HG02588 (cell line): Measurements from ENCODE around the gene TIMM8B.
"Not testable (repeated sequence)": the region's sequence is repeated elsewhere in the genome, so short reads cannot be mapped to it uniquely, and the experiment has no call there.

Source experiments
- ATAC-seq: cut with Tn5 transposase; IDR thresholded peaks from one replicate; pipeline ENCODE4 v1.9.1; 2021; ENCODE audit warnings: mild to moderate bottlenecking, moderate library complexity; ENCODE audit not compliant: unreplicated experiment

The TIMM8B gene

GRCh38 chr11:112082729-112083128 lies 3.8 kb downstream of the TIMM8B start:
- no peak for ATAC-seq

DNA sequence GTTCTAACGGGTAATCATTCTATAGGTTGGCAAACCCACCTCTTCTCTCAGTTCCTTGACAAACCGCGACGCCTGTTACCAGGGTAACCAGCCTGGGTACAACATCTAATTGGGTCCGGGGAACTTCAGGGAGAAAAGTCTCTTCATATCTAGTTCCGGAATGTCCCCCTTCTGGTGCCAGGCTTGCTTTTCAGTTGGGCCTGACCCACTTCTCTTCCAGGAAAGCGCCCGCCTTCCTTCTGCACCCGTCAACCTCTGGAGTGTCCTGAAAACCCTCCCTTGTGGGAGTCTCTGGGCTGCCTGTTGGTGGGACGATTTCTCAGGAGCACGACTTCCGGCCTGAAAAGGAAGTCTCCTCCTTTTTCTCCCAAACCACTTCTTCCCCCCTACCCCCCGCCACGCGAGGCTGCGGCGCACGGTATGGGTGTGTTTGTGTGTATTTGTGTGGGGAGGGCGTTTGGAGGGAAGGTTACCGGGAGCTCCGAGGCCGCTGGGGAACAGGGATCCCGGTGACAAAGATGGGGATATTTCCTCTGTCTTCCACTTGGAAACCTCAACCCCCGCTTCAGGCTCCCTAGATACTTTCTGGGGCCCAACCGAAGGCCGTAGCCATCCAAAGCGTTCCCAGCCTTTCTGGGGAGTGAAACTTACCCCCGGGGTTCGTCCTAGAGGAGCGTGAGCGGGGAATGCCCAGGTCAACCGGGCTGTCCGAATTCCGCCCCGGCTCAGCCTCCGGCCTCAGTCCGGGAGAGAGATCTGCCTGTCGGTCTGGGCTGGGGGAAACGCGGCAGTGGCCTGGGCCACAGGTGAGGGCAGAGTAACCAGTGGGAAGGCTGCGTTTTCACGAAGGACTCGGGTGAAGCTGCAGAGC lies 12.4 kb downstream of the TIMM8B start, which contains the start of the genes NKAPD1 and PIH1D2:
TSS of gene NKAPD1 (plus strand) at position 359 of the 871 bp plus-strand sequence. CDS start 1,276 bp downstream, outside the sequence.
TSS of gene PIH1D2 (minus strand) at position 77 of the 871 bp plus-strand sequence. CDS start 843 bp downstream, outside the sequence.
- peak; percentile 90 for ATAC-seq

DNA sequence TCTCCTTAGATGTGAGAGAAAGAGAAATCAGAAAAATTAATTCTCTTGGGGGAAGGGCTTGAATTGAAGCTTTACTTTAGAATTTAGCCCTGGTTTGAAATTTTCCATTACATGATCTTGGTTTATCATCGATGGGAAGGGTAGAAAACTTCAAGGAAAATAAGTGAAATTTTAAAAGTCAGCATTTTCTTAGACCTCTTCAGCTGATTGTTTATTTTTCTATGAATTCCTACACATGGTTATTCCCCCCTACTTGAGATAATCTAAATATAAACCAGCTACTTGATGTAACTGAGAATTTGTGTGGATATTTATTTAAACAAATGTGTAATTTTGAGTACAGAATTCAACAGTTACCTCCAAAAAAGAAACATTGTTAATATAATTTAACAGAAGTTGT lies 23.6 kb downstream of the TIMM8B start:
- no peak for ATAC-seq

DNA sequence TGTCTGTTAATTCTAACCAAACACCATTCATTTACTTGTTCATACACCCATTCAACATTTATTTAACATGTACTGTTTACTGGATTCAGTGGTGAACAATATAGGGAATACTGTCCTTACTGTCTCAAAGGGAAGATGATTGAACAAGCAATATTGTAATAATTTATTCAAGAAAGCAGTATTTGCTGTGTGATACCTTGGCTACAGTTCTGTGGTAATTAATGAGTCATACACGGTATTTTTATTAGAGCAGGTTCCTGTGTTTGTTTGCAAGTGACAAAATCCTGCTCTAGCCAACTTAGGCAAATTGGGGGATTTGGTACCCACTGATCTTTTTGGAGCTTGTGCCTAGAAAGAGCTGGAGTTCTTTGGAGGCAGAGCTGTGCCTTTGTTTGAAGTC lies 28.5 kb downstream of the TIMM8B start:
- ATAC-seq: no peak

GRCh38 chr11:112057170-112057569 lies 29.4 kb downstream of the TIMM8B start:
- ATAC-seq: no peak

GRCh38 chr11:112051768-112052167 lies 34.8 kb downstream of the TIMM8B start:
- ATAC-seq: no peak

DNA sequence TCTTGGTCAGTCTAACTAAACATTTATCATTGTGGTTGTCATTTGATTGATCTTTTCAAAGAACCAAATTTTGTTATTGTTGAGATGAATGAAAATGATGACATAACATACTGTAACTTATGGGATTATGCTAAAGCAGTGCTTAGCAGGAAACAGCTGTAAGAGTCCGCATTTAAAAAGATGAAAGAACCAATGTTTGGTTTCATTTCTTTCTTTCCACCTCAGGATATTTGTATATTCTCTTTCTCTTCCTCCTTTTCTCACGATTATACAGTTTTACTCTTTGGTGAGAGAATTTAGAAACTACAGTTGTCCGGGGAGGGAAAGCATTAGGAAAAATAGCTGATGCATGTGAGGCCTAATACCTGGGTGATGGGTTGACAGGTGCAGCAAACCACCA lies 35.8 kb downstream of the TIMM8B start:
- peak; percentile 92 for ATAC-seq

DNA sequence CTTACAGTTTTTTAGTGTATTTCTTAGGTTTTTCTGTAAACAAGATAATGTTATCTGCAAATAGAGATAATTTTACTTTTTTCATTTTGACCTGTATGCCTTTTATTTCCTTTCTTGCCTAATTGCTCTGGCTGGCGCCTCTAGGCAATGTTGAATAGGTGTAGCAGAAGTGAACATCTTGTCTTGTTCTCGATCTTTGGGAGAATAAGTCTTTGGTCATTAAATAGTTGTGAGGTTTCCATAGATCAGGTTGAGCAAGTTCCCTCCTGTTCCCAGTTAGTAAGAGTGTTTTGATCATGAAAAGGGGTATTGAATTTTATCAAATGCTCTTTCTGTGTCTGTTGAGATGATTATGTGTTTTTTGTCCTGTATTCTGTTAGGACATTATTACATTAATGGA lies 36.8 kb downstream of the TIMM8B start:
- no peak for ATAC-seq

GRCh38 chr11:112048256-112048655 lies 38.3 kb downstream of the TIMM8B start:
- not testable (repeated sequence) for ATAC-seq

DNA sequence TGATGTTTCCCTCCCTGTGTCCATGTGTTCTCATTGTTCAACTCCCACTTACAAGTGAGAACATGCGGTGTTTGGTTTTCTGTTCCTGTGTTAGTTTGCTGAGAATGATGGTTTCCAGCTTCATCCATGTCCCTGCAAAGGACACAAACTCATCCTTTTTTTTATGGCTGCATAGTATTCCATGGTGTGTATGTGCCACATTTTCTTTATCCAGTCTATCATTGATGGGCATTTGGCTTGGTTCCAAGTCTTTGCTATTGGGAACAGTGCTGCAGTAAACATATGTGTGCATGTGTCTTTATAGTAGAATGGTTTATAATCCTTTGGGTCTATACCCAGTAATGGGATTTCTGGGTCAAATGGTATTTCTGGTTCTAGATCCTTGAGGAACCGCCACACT lies 39.9 kb downstream of the TIMM8B start:
- ATAC-seq: not testable (repeated sequence)

- ATAC-seq: no peak
These were observed 41.6 kb downstream of the TIMM8B start for GRCh38 chr11:112044961-112045360.

DNA sequence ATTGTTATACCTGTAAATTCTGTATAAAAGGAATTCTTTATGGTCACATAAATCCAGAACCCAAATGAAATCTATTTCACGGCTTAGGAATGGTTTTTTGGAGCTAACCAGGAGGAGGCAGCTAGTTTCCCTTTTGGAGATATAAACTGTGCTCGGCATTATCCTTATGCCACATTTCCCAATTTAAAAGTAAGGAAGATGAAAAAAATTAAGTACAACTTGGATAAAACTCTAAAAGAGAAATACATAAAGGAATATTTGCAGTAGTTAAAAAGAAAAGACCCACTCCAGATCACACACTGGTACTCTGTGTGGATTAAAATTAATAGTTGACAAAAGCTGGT lies 43.6 kb downstream of the TIMM8B start:
- ATAC-seq: no peak

DNA sequence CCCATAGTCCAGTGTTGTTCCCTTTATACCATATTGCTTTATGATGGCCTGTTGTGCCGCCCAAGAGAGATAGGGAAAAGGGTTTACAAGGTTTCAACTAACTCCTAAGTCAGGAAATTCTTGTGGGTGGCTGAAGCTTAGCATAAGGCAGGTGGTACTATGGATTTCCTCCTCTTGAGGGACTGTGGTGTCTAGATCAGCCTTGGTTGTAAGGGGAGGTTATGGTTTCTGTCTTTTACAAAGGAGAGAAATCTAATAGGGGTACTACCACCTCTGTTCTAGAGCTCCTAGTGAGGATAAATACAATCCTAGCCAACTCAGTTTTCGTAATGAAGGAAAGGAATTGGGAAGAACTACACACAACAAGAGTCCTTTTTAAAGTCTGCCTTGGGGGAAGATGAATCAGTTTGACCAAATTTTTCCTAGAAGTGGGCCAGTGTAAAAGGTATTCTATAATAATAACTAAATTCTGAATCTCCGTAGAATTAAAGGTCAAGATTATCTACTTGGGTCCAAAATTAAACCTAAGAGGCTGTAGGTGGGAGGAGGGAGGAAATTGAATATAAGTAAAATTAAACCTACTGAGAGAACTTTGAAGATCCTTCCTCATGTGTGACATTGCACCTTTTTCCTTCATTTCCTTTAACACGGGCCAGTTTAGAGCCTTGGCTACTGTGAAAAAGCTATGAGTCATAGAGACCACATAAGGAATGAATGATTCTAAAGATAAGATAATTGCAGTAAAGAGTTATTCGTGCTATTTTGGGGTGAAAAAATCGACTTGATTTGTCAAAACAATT lies 44.2 kb downstream of the TIMM8B start:
- ATAC-seq: no peak

DNA sequence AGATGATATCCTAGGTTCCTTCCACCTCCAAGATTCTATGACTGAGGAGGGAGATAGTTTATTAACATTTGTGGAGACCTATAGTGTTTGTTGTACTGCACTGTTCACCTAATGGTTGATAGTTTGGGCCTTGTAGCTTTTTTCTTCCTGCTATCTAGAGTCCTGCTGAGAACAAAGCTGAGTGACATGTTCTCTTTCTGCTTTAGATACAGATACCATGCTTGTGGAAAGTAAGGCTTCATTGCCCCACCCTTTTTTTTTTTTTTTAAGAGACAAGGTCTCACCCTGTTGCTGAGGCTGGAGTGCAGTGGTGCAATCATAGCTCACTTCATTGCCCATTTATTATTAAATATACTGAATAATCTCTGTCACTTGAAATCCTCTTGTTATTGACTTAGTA lies 49.0 kb downstream of the TIMM8B start:
- no peak for ATAC-seq
